Measurements from ENCODE around the gene SPAG9.

The SPAG9 gene

DNA sequence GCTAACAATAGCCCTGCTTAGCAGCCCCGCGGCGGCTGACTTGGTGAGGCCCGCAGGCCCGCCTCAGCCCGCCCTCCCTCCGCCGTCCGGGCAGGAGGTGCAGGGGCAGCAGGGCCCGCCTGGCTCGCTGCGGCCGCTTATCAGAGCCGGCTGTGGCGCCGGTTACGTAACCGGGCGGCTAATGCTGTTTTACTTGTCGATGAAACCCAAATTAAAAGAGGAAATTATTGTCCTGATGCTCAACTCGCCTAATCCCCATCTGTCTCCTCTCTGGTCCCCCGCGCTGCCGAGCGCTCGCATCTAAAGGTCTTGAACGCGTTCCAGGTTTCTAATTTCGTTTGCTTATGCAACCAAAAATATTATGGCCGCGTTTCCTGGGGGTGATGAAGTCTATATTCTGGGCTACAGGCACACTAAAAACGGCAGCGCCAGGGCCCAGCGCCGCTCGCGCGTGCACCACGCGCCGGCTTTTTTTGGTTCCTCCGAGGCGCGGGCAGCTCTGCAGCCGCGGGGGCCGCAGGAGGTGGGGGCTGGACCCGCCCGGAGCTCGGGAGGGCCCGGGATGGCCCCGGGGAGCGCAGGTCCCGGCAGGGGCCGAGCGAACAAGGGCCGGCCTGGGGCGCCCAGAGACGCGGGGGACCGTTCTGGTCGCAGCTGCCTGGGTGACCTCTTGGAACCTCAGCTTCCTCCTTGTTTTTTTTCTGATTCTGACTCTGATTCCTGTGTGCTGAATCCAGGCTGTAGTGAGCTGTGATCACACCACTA, 189.3 kb downstream of the SPAG9 start:
- Histone ChIP-seq H3K9me3 (ENCODE audit: low read length) (no peaks in the 10 kb centered on the region), H3K4me1 (ENCODE audit: insufficient read depth, low read length) (peaks cover 15% of the 10 kb centered on the region), H3K36me3 (ENCODE audit: insufficient read depth, low read length) (no peaks in the 10 kb centered on the region), H2AFZ (ENCODE audit: low read depth, low read length) (peak overlapping the region; percentile 98), H3K27me3 (ENCODE audit: insufficient read depth, low read length) (peaks cover 5% of the 10 kb centered on the region), H3K4me3 (ENCODE audit: low read length) (peak overlapping the region; percentile 64)

GRCh38 chr17:50928646-50929045, 192.0 kb downstream of the SPAG9 start:
- H3K4me1 ChIP-seq (ENCODE audit: insufficient read depth, low read length) = peaks cover 15% of the 10 kb centered on the region
- H3K9me3 ChIP-seq (ENCODE audit: low read length) = no peaks in the 10 kb centered on the region
- peaks cover 5% of the 10 kb centered on the region for H3K27me3 ChIP-seq (ENCODE audit: insufficient read depth, low read length)
- no peak overlapping the region for H2AFZ ChIP-seq (ENCODE audit: low read depth, low read length)
- H3K36me3 ChIP-seq (ENCODE audit: insufficient read depth, low read length) = no peaks in the 10 kb centered on the region
- no peak overlapping the region for H3K4me3 ChIP-seq (ENCODE audit: low read length)

DNA sequence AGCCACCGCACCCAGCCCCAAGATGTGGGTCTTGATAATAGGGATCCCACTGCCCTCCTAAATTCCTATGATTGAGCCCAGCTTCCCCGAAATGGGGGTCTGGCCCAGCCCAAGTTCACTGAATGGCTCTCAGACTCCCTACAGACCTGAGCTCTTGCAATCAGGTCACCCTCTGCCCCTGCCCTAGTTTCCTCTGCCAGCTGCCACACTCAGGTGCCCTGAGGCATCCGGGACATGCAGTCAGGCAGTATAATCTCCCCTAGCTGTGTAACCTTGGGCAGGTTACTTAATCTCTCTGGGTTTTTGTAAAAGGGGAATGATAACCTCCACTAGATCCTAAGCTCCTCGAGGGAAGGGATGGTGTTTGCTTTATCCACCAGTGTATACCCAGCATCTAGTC, 193.4 kb downstream of the SPAG9 start:
- Histone ChIP-seq H3K27me3 (ENCODE audit: insufficient read depth, low read length) (peaks cover 5% of the 10 kb centered on the region), H3K36me3 (ENCODE audit: insufficient read depth, low read length) (no peaks in the 10 kb centered on the region), H3K4me1 (ENCODE audit: insufficient read depth, low read length) (peaks cover 15% of the 10 kb centered on the region), H2AFZ (ENCODE audit: low read depth, low read length) (no peak overlapping the region), H3K4me3 (ENCODE audit: low read length) (no peak overlapping the region), H3K9me3 (ENCODE audit: low read length) (no peaks in the 10 kb centered on the region)

GRCh38 chr17:50926523-50926922, 194.1 kb downstream of the SPAG9 start:
- H3K36me3 ChIP-seq (ENCODE audit: insufficient read depth, low read length) = no peaks in the 10 kb centered on the region
- H2AFZ ChIP-seq (ENCODE audit: low read depth, low read length) = no peak overlapping the region
- no peaks in the 10 kb centered on the region for H3K9me3 ChIP-seq (ENCODE audit: low read length)
- peaks cover 5% of the 10 kb centered on the region for H3K27me3 ChIP-seq (ENCODE audit: insufficient read depth, low read length)
- H3K4me3 ChIP-seq (ENCODE audit: low read length) = no peak overlapping the region
- H3K4me1 ChIP-seq (ENCODE audit: insufficient read depth, low read length) = peaks cover 12% of the 10 kb centered on the region

- no peaks in the 10 kb centered on the region for H3K36me3 ChIP-seq (ENCODE audit: insufficient read depth, low read length)
- no peak overlapping the region for H2AFZ ChIP-seq (ENCODE audit: low read depth, low read length)
Measured at GRCh38 chr17:50925296-50925891, 195.3 kb downstream of the SPAG9 start.

DNA sequence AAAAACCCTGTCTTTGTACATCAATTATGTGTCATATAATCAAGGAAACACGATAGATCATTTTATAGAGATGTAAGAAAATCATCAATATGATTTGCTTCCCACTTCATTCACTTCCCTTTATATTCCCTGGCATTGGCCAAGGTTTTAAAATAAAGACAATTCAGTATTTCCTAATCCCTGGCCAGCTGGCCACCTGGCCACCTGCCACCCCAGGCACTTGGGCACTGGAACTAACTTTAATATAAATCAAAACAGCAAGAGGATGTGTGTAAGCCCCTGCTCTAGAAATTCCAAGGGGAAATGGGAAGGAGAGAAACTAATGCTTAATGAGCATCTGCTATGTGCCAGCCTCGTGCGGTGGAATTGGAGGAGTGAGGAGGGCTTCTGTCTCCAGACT, 195.9 kb downstream of the SPAG9 start:
- peaks cover 5% of the 10 kb centered on the region for H3K27me3 ChIP-seq (ENCODE audit: insufficient read depth, low read length)
- H3K4me1 ChIP-seq (ENCODE audit: insufficient read depth, low read length) = peaks cover 14% of the 10 kb centered on the region
- no peaks in the 10 kb centered on the region for H3K9me3 ChIP-seq (ENCODE audit: low read length)
- H2AFZ ChIP-seq (ENCODE audit: low read depth, low read length) = no peak overlapping the region
- no peak overlapping the region for H3K4me3 ChIP-seq (ENCODE audit: low read length)
- H3K36me3 ChIP-seq (ENCODE audit: insufficient read depth, low read length) = no peaks in the 10 kb centered on the region

More at GRCh38 chr17:50925296-50925891, 195.3 kb downstream of the SPAG9 start:
- peaks cover 5% of the 10 kb centered on the region for H3K27me3 ChIP-seq (ENCODE audit: insufficient read depth, low read length)
- H3K4me1 ChIP-seq (ENCODE audit: insufficient read depth, low read length) = peaks cover 15% of the 10 kb centered on the region
- no peaks in the 10 kb centered on the region for H3K9me3 ChIP-seq (ENCODE audit: low read length)
- H3K4me3 ChIP-seq (ENCODE audit: low read length) = no peak overlapping the region

DNA sequence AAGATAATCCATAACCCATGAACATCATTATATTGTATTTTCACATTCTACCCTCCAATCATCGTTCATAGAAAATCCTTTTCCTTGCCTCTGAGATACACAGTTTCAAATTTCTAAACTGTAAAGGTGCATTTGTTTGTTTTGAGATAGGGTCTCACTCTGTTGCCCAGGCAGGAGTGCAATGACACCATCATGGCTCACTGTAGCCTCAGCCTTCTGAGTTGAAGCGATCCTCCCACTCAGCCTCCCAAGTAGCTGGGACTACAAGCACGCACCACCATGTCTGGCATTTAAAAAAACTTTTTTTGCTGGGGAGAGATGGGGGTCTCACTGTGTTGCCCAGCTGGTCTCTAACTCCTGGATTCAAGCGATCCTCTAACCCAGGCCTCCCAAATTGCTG, 196.4 kb downstream of the SPAG9 start:
- Histone ChIP-seq H3K36me3 (ENCODE audit: insufficient read depth, low read length) (no peaks in the 10 kb centered on the region), H3K4me3 (ENCODE audit: low read length) (no peak overlapping the region), H3K4me1 (ENCODE audit: insufficient read depth, low read length) (peaks cover 17% of the 10 kb centered on the region), H3K27me3 (ENCODE audit: insufficient read depth, low read length) (peaks cover 5% of the 10 kb centered on the region), H2AFZ (ENCODE audit: low read depth, low read length) (no peak overlapping the region), H3K9me3 (ENCODE audit: low read length) (no peaks in the 10 kb centered on the region)

DNA sequence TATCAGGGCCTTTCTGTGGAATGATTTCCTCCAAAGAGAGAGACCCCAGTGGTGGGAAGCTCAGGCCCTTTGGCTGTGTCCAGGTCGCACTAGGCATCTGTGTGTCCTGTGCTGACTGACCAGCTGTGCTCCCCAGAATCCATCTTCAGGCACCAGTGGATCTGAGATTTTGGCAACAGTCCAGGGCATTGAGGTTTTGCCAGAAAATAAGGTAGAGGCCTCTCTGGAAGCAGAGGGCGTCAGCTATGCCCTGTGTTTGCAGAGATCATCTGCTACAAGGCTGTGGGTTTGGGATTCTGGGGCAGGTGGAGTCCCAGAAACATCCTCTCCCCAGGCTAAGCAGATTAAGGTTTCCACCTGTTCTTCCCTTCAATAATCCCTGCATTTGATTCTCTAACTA, 197.1 kb downstream of the SPAG9 start:
- no peaks in the 10 kb centered on the region for H3K36me3 ChIP-seq (ENCODE audit: insufficient read depth, low read length)
- no peak overlapping the region for H3K4me3 ChIP-seq (ENCODE audit: low read length)
- no peaks in the 10 kb centered on the region for H3K9me3 ChIP-seq (ENCODE audit: low read length)
- H3K27me3 ChIP-seq (ENCODE audit: insufficient read depth, low read length) = peaks cover 5% of the 10 kb centered on the region
- H2AFZ ChIP-seq (ENCODE audit: low read depth, low read length) = no peak overlapping the region
- H3K4me1 ChIP-seq (ENCODE audit: insufficient read depth, low read length) = peaks cover 24% of the 10 kb centered on the region

GRCh38 chr17:50922721-50923405, 197.8 kb downstream of the SPAG9 start:
- H3K36me3 ChIP-seq (ENCODE audit: insufficient read depth, low read length) = no peaks in the 10 kb centered on the region
- no peaks in the 10 kb centered on the region for H3K9me3 ChIP-seq (ENCODE audit: low read length)
- H3K27me3 ChIP-seq (ENCODE audit: insufficient read depth, low read length) = peaks cover 5% of the 10 kb centered on the region
- H2AFZ ChIP-seq (ENCODE audit: low read depth, low read length) = no peak overlapping the region
- H3K4me3 ChIP-seq (ENCODE audit: low read length) = no peak overlapping the region
- peaks cover 31% of the 10 kb centered on the region for H3K4me1 ChIP-seq (ENCODE audit: insufficient read depth, low read length)

GRCh38 chr17:50922107-50922506, 198.6 kb downstream of the SPAG9 start:
- no peaks in the 10 kb centered on the region for H3K36me3 ChIP-seq (ENCODE audit: insufficient read depth, low read length)
- peaks cover 5% of the 10 kb centered on the region for H3K27me3 ChIP-seq (ENCODE audit: insufficient read depth, low read length)
- H3K4me3 ChIP-seq (ENCODE audit: low read length) = no peak overlapping the region
- H2AFZ ChIP-seq (ENCODE audit: low read depth, low read length) = no peak overlapping the region
- H3K4me1 ChIP-seq (ENCODE audit: insufficient read depth, low read length) = peaks cover 39% of the 10 kb centered on the region
- no peaks in the 10 kb centered on the region for H3K9me3 ChIP-seq (ENCODE audit: low read length)

DNA sequence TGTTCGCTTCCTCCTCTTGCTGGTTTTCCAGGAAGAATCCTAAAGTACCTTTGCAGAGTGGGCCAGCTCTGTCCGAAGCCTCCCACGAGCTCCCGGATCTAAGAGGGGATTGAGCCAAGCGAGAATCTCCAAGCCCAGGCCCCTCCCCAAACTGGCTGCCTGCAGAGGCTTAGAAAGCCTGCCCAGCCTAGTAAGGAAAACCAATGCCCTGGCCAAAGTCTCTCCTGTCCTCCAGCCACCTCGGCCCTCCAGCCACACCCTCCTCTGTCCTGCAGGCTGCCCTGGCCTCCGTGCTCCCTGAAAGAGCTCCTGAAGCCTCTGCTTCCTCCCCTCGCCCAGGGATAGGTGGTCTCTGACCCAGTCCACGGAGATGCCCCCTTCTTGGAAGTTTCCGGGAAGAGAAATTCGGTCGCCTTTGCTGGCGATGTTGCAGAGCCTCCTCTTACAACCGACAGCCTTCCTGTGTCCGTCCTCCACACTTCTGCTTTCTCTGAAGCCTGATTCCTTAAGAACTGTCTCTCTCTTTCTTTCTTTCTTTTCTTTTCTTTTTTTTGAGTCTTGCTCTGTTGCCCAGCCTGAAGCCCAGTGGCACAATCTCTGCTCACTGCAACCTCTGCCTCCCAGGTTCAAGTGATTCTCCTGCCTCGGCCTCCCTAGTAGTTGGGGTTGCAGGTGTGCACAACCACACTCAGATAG, 199.6 kb downstream of the SPAG9 start:
- H3K4me3 ChIP-seq (ENCODE audit: low read length) = no peak overlapping the region
- H3K9me3 ChIP-seq (ENCODE audit: low read length) = no peaks in the 10 kb centered on the region
- peaks cover 42% of the 10 kb centered on the region for H3K4me1 ChIP-seq (ENCODE audit: insufficient read depth, low read length)
- no peak overlapping the region for H2AFZ ChIP-seq (ENCODE audit: low read depth, low read length)
- no peaks in the 10 kb centered on the region for H3K36me3 ChIP-seq (ENCODE audit: insufficient read depth, low read length)
- no peaks in the 10 kb centered on the region for H3K27me3 ChIP-seq (ENCODE audit: insufficient read depth, low read length)

GRCh38 chr17:50920041-50920410, 200.6 kb downstream of the SPAG9 start:
- no peak overlapping the region for H2AFZ ChIP-seq (ENCODE audit: low read depth, low read length)
- no peak overlapping the region for H3K4me3 ChIP-seq (ENCODE audit: low read length)

More at GRCh38 chr17:50920041-50920410, 200.6 kb downstream of the SPAG9 start:
- Histone ChIP-seq H3K27me3 (ENCODE audit: insufficient read depth, low read length) (no peaks in the 10 kb centered on the region), H3K36me3 (ENCODE audit: insufficient read depth, low read length) (no peaks in the 10 kb centered on the region), H3K4me1 (ENCODE audit: insufficient read depth, low read length) (peaks cover 43% of the 10 kb centered on the region), H3K9me3 (ENCODE audit: low read length) (no peaks in the 10 kb centered on the region)
